NCI-H2227 (cell line): ENCODE results near the gene ANGEL1.

Source experiments
- DNase-seq: peaks from one replicate; lab custom pipeline; 2025; ENCODE audit not compliant: unreplicated experiment; lab: John Stamatoyannopoulos, UW

The ANGEL1 gene

DNA sequence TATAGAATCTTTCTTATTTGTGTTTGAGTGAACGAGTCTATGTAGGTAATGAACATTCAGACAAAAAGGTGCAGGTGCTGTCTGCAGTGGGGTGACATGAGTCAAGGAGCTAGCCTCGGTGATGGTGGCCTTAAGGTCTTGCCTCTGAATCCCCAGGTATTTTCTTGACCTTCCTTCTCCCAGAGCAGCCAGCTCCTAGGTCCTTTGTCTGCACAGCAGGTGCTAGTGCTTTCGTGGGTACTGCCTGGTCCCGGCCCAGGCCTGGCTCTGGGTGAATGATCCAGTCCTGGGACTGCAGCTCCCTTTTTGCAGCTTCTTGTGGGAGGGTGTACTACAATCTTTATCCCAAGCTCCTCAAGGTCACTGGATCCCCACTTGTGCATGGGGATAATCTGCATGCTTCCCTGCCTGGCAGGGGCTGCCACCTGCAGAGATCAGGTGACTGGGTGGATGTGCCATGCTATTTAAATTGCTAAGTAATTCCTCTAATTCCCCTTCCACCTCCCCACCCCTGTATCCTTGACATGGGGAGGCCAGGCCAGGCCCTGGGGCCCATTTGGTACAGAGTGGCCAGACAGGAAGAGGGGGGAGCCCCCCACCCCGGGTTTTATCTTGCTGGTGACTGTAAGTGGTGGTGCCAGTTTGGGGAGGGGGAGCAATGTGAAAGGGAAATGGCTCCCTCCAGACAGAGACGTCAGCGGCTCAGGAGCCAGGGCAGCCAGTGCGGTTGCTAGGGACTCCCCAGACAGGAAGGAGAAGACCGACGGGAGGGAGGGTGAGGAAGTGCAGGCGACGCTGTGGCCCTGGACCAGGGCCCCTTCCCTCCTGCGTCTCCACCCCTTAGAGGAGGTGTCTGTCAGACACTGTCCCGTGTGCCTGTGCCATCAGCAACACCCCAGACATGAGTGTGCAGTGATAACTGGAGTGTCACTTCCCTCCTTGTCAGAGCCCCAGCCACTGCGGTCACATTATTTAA lies 44.7 kb downstream of the ANGEL1 start:
- no peak for DNase-seq

DNA sequence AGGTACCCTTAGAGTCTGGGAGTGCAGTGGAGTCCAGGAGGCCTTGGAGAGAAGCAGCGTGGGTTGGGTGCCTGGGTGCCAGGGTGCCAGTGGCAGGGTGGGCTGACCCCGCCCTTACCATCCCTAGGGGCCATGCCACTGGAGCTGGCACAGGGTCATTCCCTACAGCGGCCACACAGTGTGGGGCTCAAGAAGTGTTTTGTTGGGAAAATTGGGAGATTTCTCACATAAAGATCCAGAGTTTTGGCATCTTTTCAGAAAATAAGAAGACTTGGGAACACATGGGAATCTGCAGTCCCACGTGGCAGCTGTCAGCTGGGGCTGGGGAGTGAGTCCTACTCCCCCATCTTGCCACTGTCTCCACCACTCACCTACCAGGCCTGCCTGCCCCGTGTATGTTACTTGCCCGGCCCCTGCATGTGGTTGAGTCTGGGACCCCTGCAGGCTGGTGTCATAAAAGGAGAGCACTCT lies 47.2 kb downstream of the ANGEL1 start:
- DNase-seq = no peak

DNA sequence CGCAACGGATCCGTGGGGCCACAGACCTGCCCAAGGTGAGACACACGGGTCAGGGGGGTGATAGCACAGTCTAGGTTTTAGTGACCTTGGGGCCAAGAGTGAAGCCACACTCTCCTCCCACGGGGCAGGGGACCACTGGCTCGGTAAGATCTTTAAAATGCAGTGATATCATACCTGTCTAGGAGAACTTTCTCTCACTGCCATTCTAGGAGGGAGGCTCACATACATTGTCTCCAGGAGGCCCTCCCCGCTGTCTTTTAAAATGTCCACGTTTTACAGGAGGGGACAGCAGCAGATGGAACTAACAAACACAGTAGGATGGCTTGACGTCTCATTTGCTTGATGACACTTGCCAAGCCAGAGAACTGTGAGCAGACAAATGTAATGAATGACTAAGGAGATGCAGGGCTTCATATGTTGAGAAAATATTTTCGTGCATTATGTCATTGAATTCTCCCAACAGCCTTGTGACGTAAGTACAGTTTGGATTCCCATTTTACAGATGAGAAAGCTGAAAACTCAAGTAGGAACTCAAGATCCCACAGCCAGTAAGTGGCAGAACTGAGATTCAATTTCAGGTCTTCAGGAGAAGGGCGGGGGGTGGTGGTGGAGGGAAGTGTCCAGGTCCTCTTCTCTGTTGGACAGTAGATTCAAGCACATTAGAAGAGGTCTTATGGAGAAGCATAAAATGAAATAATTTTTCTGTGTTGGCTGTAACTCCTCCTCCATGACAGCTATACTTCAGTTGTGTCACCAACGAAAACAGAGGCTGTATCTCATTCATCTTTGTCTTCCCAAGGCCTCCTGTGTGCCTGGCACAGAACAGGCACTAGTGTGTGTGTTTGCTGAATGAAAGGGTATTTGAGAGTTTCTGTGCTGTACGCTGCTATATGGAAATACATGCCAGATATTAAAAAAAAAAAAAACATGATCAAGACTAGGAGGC lies 49.3 kb downstream of the ANGEL1 start:
- DNase-seq = no peak

DNA sequence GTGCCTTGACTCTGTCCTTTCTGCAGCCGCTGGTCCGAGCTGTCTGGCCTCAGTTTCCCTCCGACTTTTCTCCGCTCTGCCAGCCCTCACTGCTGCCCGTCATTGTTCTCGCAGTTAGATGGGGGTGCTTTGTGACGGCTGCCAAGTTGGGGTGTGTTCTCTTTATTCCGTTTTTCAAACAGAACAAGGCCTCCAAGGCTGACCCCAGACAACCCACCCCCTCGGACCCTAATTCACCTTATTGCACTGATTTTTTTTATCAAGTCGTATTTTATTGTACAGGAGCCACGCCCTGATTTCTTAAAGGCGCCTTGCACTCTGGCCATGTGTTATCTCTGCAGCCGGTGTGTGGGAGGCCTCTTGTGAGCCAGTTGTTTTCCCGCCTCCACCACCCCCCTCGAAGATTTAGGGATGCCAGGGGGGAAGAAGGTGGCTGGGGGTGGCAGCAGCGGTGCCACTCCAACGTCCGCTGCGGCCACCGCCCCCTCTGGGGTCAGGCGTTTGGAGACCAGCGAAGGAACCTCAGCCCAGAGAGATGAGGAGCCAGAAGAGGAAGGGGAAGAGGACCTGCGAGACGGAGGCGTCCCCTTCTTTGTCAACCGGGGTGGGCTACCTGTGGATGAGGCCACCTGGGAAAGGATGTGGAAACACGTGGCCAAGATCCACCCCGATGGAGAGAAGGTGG lies 50.1 kb downstream of the ANGEL1 start:
- no peak for DNase-seq

DNA sequence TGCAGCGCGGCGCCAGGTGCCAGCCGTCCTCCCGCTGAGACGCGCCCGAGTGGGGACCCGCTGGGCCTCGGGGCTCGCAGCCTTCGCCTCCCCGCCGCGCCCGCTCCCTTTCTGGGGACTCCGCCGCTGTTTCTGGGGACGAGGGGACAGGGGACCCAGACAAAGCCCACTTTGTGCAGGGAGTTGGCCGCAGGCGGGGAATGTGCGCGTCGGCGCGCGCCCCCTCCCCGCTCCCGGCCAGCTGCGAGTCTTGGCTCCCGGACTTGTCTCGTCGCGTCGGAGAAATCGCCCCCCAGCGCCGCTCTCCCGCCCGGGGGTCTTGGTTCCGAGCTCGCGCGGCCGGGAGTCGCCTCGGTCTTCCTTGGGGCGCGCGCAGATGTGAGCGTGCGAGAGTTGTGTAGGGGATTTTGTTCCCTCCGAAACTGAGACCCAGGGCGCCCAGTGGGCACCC lies 50.7 kb downstream of the ANGEL1 start:
- peak; percentile 35 for DNase-seq

DNA sequence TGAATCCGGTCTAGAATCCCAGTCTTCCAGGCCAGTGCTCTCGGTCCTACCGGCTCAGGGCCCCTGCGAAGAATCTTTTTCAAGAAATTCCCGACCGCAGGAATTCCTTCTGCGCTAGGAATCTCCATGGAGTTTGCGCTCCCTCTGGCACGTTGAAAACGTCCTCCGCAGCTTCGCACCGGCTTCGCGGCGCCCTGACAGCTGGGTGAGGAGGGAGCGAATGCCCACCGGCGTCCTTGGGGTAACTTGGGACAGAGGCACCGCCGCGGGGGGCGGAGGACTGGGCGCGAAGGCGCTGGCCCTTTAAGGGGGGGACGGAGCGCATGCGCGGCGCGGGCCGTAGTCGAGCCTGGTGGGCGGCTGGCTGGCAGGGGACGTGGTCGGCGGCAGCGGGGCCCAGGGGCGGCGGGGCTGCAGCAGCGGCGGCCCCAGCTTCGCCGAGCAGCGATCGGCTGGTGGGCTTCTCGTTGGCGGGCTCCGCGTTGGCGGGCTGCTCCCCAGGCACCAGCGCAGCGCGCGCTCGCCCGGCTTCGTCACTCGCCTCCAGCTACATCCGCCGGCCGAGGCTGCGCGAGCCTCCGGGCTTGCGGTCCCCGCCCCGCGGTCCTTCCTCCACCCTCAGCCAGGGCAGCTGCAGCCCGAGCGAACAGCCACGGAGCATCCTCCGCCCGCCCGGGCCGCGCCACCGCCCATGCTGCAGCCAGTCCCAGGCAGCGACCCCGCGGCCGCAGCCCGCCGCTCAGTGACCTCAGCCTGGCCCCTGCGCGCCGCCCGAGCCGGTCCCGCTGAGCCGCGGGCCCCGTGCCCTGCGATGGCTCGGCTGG lies 51.3 kb downstream of the ANGEL1 start, which contains the start of gene VASH1:
TSS of gene VASH1 (plus strand) at position 333 of the 824 bp plus-strand sequence. CDS start 1,354 bp downstream, outside the sequence.
- peak; percentile 78 for DNase-seq

DNA sequence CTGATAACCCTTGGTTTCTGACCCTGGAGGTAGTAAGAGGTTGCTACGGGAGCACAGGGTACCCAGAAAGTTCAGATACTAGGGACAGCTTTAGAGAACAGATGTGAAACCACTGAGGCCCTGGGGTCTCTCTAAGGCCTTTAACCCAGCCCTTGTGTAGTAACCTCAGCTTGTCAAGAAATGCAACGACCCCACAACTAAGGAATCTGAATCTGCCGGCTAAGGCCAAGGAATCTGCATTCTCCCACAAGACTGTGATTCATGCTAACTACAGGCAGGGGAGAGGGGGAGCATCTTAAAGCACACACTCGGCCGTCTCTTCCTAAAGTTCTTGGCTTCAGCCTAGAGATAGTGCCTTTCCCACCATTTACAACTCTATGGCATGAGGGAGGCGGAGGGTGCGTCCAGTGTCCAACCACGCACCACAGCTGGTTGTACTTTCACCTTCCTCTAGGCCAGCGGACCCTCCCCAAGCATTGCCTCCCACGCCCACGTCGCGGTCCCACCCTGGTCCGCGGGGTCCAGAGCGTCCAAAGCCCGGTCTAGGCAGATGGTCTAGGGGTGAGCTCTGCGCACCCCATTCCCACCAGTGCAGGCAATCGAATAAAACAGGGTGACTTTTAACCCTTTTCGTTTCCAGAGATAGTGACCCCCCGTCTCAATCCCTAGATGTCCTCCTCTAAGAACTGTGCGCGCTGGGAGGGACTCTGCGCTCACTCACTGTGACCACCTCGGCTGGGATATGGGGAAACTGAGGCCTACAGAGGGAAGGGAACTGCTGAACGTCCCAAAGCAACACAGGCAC lies 52.1 kb downstream of the ANGEL1 start:
- DNase-seq = no peak

DNA sequence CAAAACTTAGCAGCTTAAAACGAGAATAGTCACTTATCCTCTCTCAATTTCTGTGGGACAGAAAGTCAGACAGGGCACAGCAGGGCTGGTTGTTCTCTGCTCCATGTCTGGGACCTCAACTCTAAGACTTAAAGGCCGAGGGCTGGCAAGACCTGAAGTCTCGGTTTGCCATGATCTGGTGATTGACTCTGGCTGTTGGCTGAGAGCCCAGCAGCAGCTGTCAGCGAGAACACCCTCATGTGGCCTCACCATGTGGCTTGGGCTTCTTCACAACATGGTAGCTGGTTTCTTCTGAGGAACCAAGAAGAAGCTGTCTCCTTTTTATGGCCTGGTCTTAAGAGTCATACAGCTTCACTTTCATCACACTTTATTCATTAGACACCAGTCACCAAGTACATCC lies 53.1 kb downstream of the ANGEL1 start:
- no peak for DNase-seq

DNA sequence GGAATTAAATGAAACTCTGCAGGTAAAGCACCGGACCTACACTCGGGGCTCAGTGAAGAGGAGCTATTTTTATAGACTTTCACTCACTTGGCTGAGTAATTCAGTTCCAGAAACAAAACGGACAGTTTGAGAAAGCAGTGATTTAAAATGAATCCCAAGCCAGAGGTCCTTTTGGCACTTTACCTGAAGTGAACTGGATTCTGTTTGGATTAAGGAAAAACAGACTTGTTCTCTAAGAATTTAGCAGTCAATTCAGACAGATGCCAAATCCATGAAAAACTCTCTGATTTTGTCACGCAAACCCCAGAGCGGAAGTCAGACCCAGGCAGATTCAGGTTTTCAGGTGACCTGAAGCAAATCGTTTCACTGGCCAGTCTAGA lies 56.3 kb downstream of the ANGEL1 start:
- DNase-seq = no peak

DNA sequence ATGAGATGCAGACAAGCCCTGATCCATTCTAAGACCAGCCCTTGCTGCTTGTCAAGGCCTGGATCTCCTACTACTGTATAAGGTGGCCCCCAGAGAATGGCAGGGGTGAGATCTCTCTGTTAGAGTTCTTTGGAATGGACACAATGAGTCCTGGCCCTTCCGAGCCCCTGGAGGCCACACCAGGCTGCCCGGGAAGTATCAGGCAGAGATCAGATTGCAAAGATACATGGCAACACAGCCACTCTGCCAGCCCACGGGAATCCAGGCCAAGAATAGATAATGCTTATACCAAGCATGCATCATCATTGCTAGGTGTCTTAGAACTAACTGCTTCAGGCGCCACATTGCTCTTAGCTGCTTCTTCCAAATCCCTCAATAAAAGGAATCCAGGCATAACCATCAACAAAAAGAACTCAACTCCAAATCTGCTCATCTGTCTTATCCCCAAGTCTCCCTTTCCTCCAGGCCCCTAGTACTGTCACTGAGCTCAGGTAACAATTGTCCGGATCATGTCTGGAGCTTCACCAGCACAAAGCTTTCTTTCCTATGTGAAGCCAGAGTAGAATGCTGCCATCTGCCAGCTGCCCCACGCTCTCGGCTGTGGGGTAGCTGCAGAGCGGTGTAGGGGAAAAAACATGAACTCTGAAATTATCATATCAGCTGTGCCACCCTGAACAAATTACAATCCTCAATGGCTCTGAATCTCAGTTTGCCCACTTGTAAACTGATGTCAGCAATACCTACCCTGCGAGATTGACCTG lies 56.9 kb downstream of the ANGEL1 start:
- DNase-seq = no peak

DNA sequence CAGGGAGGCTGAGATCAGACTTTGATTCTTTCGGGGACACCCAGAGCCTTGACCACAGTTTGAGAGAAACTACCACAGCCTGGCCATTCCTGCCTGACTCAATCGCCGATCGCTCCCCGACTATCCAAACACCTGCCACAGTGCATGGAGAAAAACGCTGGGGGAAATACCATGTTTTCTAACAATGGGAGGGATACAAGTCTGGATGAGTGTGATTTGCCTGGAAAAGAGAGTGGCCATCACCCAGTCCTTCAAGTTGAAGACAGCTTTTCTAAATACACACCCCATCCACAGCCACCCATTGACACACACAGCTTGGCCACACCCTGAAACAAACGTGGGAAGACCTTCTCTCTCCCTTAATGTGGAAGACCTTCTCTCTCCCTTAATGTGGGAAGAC lies 58.1 kb downstream of the ANGEL1 start:
- DNase-seq = no peak

DNA sequence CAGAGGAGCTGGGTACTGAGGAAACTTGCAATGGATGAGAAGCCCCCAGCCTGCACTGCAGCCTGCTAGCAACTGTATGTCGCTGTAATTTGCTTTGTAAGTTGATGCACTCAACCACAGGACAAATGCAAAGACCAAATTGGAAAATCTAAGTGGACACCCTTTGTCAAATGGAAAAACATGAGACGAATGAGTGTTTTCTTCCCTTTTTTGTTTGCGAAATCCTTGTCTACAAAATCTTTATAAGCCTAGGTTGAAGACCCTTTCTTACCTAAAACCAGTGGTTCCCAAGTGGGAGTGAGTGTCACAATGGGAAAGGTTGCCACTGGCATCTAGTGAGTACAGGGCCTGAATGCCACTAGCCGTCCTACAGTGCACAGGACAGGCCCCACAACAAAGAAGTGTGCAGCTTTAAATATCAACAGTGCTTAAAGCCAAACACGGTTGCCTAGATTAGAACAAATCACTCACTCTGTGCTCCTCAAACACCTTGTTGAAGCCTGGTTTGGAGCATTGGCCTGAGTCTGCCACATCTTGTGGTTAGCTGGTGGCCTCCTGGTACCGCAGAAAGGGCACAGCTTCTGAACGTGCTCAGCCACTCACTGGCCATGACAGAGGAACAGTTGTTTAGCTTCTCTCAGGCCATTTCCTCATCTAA lies 59.0 kb downstream of the ANGEL1 start:
- no peak for DNase-seq

DNA sequence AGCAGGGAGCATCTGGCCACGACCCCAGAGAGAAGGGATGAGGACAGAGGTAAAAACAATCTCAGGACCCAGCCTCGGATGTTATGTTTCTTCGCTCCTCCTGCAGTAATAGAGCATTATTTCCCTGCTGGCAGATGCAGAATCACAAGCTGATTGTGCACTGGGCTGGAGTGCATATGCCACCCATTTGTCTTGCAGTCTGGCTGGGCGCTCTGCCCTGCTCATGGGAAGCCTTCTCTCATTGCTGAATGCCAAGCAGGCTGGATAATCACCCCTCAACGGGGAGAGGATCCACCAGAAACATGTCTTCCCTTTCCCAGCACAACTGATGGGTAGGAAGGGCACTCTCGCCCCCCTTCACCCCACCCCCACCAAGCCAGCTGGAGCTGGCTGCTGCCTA lies 59.9 kb downstream of the ANGEL1 start:
- no peak for DNase-seq

DNA sequence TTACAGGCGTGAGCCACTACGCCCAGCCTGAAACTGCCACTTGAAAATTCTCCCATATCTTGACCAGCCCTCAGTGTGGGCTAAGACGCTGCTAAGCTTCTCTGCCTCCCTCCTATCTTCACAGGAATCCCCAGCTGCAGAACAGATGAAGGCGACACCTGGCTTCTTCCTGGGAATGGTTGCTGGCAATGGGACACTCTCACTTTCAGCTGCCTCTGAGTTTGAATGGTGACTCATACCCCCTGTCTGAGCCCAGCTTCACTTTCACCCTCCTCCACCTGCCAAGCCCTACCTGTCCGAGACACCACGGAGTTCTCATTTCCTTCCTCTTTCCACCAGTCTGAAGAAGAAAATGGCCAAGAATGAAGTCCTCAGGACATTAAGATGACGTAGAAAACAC lies 69.7 kb downstream of the ANGEL1 start:
- DNase-seq = no peak

DNA sequence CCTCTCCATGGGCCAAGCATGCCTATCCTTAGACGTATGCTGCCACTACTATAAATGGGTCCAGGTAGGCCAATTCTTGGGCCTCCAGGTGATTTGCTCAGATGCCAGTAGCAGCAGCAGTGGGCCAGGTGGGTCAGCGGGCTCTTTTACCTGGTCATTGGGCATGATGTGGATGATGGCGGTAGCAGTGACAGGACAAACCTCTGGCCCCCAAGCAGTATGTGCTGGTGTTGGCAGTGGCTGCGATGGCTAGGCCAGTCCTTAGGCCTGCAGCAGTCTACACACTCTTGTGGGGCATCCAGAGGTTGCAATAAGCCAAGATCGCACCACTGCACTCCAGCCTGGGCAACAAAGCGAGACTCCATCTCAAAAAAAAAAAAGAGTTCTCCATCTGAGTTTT lies 70.5 kb downstream of the ANGEL1 start:
- no peak for DNase-seq

DNA sequence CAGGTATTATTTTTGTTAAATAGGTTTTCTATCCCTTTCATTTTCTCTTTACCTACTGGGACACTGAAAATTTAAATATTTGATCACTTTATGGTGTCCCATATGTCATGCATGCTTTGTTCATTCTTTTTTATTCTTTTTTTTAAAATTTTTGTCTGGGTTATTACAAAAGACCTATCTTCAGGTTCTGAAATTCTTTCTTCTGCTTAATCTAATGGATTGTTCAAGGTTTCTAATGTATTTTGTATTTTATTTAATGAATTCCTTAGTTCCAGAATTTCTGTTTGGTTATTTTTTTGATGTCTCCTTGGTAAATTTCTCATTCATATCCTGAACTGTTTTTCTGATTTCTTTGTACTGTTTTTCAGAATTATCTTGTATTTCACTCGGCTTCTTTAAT lies 71.6 kb downstream of the ANGEL1 start:
- DNase-seq = no peak
